Activated CD8-positive, alpha-beta T cell treated with anti-CD3 and anti-CD28 coated beads for 36 hours (primary cell): ENCODE data around the gene PCSK5. TPM values are rescaled to one million over a fixed set of nuclear protein-coding genes. Genes with fewer than 3 reads are reported as not detected.

Source experiments
- ATAC-seq: fragments of 200-7000 bp; cut with Tn5 transposase; one replicate; pipeline ENCODE4 v1.10.0; 2021; ENCODE audit warnings: mild to moderate bottlenecking, moderate library complexity
- CTCF ChIA-PET: fragments of 350-600 bp; sonication (Branson Sonifier 250); formaldehyde crosslinking; loops from one replicate; lab custom pipeline; 2021; ENCODE audit warnings: antibody characterized with exemption; lab: Charles Lee
- POLR2A ChIA-PET: fragments of 350-600 bp; sonication (Branson Sonifier 250); formaldehyde crosslinking; loops from one replicate; lab custom pipeline; 2021; ENCODE audit warnings: antibody characterized with exemption; lab: Charles Lee
- DNase-seq: peaks from one replicate; pipeline ENCODE4 v3.0.0-alpha.2; 2020
- H3K27ac Mint-ChIP-seq: one replicate; pipeline ENCODE4 v1.8.0; 2021; ENCODE audit warnings: mild to moderate bottlenecking, mixed read lengths
- H3K27me3 Mint-ChIP-seq: one replicate; pipeline ENCODE4 v1.8.0; 2021; ENCODE audit warnings: mixed read lengths
- H3K36me3 Mint-ChIP-seq: one replicate; pipeline ENCODE4 v1.8.0; 2021; ENCODE audit warnings: low read depth, mixed read lengths
- H3K4me1 Mint-ChIP-seq: one replicate; pipeline ENCODE4 v1.8.0; 2021; ENCODE audit warnings: low read depth, mixed read lengths
- H3K4me3 Mint-ChIP-seq: one replicate; pipeline ENCODE4 v1.8.0; 2021; ENCODE audit warnings: mild to moderate bottlenecking, moderate library complexity, mixed read lengths
- H3K9me3 Mint-ChIP-seq: one replicate; pipeline ENCODE4 v1.8.0; 2021; ENCODE audit warnings: mixed read lengths
- intact Hi-C: fragments of 100-400 bp; cut with micrococcal nuclease; formaldehyde crosslinking; loops from one replicate; pipeline ENCODE4 v1.10.0; 2022
- total RNA-seq, 2 experiments: library from RNA; stranded (reverse); gene quantifications; one replicate each; pipeline ENCODE4 v1.2.3, GENCODE V29; 2021
- TF ChIP-seq, protein P1 (sequence below): fragments of 200-600 bp; IDR thresholded peaks from one replicate; pipeline ENCODE4 v1.8.0; 2022; ENCODE audit warnings: antibody characterized with exemption, mild to moderate bottlenecking

The PCSK5 gene
- total RNA-seq, 2 experiments from 2014 or later = 4.7 to 5.2 TPM

DNA sequence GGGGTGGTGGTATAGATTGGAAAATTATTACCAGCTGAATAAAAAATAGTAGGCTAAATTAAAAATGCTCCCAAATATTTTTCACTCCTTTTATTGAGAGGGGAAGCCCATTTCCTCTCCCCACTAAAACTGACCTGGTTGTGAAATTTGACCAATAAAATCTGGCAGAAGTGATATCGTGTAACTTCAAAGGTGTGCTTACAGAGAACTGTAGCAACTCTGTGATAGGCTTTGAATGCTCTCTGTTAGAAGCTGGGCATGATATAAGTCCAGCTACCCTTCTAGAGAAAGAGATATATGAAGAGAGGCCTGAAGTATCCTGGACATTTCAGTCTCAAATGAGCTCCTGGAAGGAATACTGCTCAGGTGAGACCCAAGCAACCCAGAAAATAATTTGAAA is 513.9 kb downstream of the PCSK5 start:
- DNase-seq (no peak), ATAC-seq (no peak)
- TF ChIP-seq, protein P1, sequence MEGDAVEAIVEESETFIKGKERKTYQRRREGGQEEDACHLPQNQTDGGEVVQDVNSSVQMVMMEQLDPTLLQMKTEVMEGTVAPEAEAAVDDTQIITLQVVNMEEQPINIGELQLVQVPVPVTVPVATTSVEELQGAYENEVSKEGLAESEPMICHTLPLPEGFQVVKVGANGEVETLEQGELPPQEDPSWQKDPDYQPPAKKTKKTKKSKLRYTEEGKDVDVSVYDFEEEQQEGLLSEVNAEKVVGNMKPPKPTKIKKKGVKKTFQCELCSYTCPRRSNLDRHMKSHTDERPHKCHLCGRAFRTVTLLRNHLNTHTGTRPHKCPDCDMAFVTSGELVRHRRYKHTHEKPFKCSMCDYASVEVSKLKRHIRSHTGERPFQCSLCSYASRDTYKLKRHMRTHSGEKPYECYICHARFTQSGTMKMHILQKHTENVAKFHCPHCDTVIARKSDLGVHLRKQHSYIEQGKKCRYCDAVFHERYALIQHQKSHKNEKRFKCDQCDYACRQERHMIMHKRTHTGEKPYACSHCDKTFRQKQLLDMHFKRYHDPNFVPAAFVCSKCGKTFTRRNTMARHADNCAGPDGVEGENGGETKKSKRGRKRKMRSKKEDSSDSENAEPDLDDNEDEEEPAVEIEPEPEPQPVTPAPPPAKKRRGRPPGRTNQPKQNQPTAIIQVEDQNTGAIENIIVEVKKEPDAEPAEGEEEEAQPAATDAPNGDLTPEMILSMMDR = no peak
- Mint-ChIP-seq H3K9me3 (no peaks in the 10 kb centered on the region), H3K36me3 (no peaks in the 10 kb centered on the region), H3K27me3 (no peaks in the 10 kb centered on the region), H3K27ac (no peak overlapping the region), H3K4me3 (no peak overlapping the region), H3K4me1 (peaks cover 19% of the 10 kb centered on the region)
- CTCF ChIA-PET = interaction anchor here (1.1 to 2.1 kb wide), 8 partner anchors 8 to 299 kb away, joined by 3 to 6 read pairs (median 6); partner anchors contain the start of gene RFK
- intact Hi-C loops = loop anchor here (5.0 kb wide), 1 partner anchor 53 kb away; the partner anchor contains the start of gene GCNT1
- POLR2A ChIA-PET = interaction anchor here (1.5 kb wide), 1 partner anchor 15 kb away, joined by 5 read pairs; no protein-coding TSS in a partner anchor

DNA sequence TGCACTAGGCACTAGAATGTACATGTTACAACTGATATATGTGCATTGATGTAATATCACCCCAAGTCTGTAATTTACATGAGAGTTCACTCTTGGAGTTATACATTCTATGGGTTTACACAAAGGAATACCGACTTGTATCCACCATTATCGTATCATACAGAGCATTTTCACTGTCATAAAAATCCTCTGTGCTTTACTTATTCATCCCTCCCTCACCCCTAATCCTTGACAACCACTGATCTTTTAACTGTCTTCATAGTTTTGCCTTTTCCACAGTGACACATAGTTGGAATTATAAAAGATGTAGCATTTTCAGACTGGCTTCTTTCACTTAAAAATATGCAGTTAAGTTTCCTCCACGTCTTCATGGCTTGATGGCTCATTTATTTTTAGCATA is 514.9 kb downstream of the PCSK5 start:
- DNase-seq (no peak), ATAC-seq (no peak)
- CTCF ChIA-PET = interaction anchor here (1.1 to 2.1 kb wide), 5 partner anchors 11 to 253 kb away, joined by 3 to 6 read pairs (median 5); partner anchors contain the start of gene RFK
- Mint-ChIP-seq H3K4me3 (no peak overlapping the region), H3K36me3 (no peaks in the 10 kb centered on the region), H3K4me1 (peaks cover 17% of the 10 kb centered on the region), H3K27ac (no peak overlapping the region), H3K27me3 (no peaks in the 10 kb centered on the region), H3K9me3 (no peaks in the 10 kb centered on the region)
- intact Hi-C loops = no loop called here
- TF ChIP-seq, protein P1 = no peak
- POLR2A ChIA-PET = no interaction called here

DNA sequence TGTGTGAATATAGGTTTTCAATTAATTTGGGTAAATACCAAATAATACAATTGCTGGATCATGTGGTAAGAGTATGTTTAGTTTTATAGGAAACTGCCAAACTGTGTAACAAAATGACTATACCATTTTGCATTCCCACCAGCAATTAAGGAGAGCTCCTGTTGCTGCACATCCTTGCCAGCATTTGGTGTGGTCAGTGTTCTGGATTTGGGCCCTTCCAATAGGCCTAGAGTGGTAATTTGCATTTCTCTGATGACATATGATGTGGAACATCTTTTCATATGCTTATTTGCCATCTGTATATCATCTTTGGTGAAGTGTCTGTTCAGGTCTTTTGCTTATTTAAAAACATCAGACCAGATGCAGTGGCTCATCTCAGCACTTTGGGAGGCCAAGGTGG is 515.4 kb downstream of the PCSK5 start:
- intact Hi-C loops = no loop called here
- ChIA-PET CTCF (interaction anchor here (1.1 to 2.1 kb wide), 4 partner anchors 11 to 16 kb away, joined by 5 to 8 read pairs (median 6); partner anchors contain the start of gene RFK), POLR2A (no interaction called here)
- H3K4me1 Mint-ChIP-seq = peaks cover 13% of the 10 kb centered on the region
- no peaks in the 10 kb centered on the region for H3K36me3 Mint-ChIP-seq
- no peak overlapping the region for H3K4me3 Mint-ChIP-seq
- H3K9me3 Mint-ChIP-seq = no peaks in the 10 kb centered on the region
- no peaks in the 10 kb centered on the region for H3K27me3 Mint-ChIP-seq
- ATAC-seq = no peak
- DNase-seq = no peak
- no peak overlapping the region for H3K27ac Mint-ChIP-seq
- TF ChIP-seq, protein P1 = no peak
